Measurements from ENCODE around the gene TMED4. TPM values are rescaled to one million over a fixed set of nuclear protein-coding genes. Genes with fewer than 3 reads are reported as not detected.

TMED4 gene
- total and polyA plus RNA-seq, 2 of the 13 experiments (the other 11 are each of a cell fraction or from before 2014, with no cell fraction given), result 81.4 to 109 TPM

- TF ChIP-seq ZNF619 (CRISPR knock-in tag; IDR thresholded peaks at IDR 0.05), result no peak
- TF ChIP-seq ZFP36L2 (CRISPR knock-in tag; IDR thresholded peaks at IDR 0.05), result no peak
- no peak; the same call in 1 of the 2 replicates for TF ChIP-seq NFKB2 (CRISPR knock-in tag; IDR thresholded peaks at IDR 0.05; ENCODE audit: borderline replicate concordance)
- TF ChIP-seq ZNF678 (CRISPR knock-in tag; IDR thresholded peaks at IDR 0.05), result peak; percentile 81
- peak; percentile 95; the same call in 1 of the 2 replicates for TF ChIP-seq ZNF790 (CRISPR knock-in tag; IDR thresholded peaks at IDR 0.05; ENCODE audit: borderline replicate concordance)
- TF ChIP-seq HNF1B (CRISPR knock-in tag; IDR thresholded peaks at IDR 0.05), result peak; percentile 98
- no peak for TF ChIP-seq ZKSCAN1 (IDR thresholded peaks at IDR 0.05; ENCODE audit: low read length)
- peak; percentile 79 for TF ChIP-seq NFYC (CRISPR knock-in tag; IDR thresholded peaks at IDR 0.05)
- TF ChIP-seq PHB2 (IDR thresholded peaks at IDR 0.05; ENCODE audit: partially characterized antibody), result no peak
- no peak for TF ChIP-seq ADNP (CRISPR knock-in tag; IDR thresholded peaks at IDR 0.05)
- TF ChIP-seq ZNF121 (CRISPR knock-in tag; IDR thresholded peaks at IDR 0.05), result peak; percentile 58; the same call in 1 of the 2 replicates
- no peak for TF ChIP-seq PAF1 (CRISPR knock-in tag; IDR thresholded peaks at IDR 0.05)
- TF ChIP-seq LRRFIP1 (CRISPR knock-in tag; conservative IDR thresholded peaks at IDR 0.05), result no peak
- peak; percentile 71 for TF ChIP-seq PHF5A (CRISPR knock-in tag; IDR thresholded peaks at IDR 0.05; ENCODE audit: low read depth, unreplicated experiment)
- peak; percentile 78; the same call in 1 of the 2 replicates for TF ChIP-seq ZSCAN31 (CRISPR knock-in tag; IDR thresholded peaks at IDR 0.05; ENCODE audit: low read depth)
- peak; percentile 73 for TF ChIP-seq SRY (CRISPR knock-in tag; IDR thresholded peaks at IDR 0.05)
- TF ChIP-seq CREM (IDR thresholded peaks at IDR 0.05), result peak; percentile 50; the same call in 1 of the 2 replicates
- TF ChIP-seq CREM (CRISPR knock-in tag; IDR thresholded peaks at IDR 0.05), result no peak
- TF ChIP-seq NR0B2 (CRISPR knock-in tag; IDR thresholded peaks at IDR 0.05), result no peak
- TF ChIP-seq ZNF20 (CRISPR knock-in tag; IDR thresholded peaks at IDR 0.05), result no peak
Observed at GRCh38 chr7:44541028-44541869, 40.8 kb downstream of the TMED4 start, which contains the start of gene NPC1L1 (continued).
